HCEC 1CT (cell line): ENCODE results near the gene RERE.

ENCODE experiments used
- DNase-seq: peaks from one replicate; pipeline ENCODE4 v3.0.0-alpha.2; 2017

RERE gene

GRCh38 chr1:8537991-8538390, 279.4 kb downstream of the RERE start:
- DNase-seq, result no peak

GRCh38 chr1:8536515-8536914, 280.9 kb downstream of the RERE start:
- no peak for DNase-seq

GRCh38 chr1:8533907-8534306, 283.5 kb downstream of the RERE start:
- DNase-seq, result no peak

- no peak for DNase-seq
These were observed 284.3 kb downstream of the RERE start for GRCh38 chr1:8533124-8533523.

GRCh38 chr1:8529901-8530300, 287.5 kb downstream of the RERE start:
- DNase-seq, result no peak

GRCh38 chr1:8527941-8528340, 289.5 kb downstream of the RERE start:
- DNase-seq, result no peak

- DNase-seq, result peak; percentile 91
These were observed 291.7 kb downstream of the RERE start for GRCh38 chr1:8525558-8526275.

- DNase-seq, result peak; percentile 36
These were observed 292.3 kb downstream of the RERE start for GRCh38 chr1:8525216-8525557.

GRCh38 chr1:8524627-8525157, 292.7 kb downstream of the RERE start:
- DNase-seq, result peak; percentile 14

GRCh38 chr1:8523666-8524206, 293.7 kb downstream of the RERE start:
- DNase-seq, result no peak

GRCh38 chr1:8520483-8520966, 296.9 kb downstream of the RERE start:
- DNase-seq, result no peak

- no peak for DNase-seq
These were observed 298.3 kb downstream of the RERE start for GRCh38 chr1:8519167-8519566.

- DNase-seq, result no peak
These were observed 299.0 kb downstream of the RERE start for GRCh38 chr1:8518490-8518801.

GRCh38 chr1:8517661-8518489, 299.6 kb downstream of the RERE start:
- DNase-seq, result peak; percentile 26

- peak; percentile 55 for DNase-seq
These were observed 300.5 kb downstream of the RERE start for GRCh38 chr1:8516793-8517556.

GRCh38 chr1:8516278-8516777, 301.1 kb downstream of the RERE start:
- no peak for DNase-seq

GRCh38 chr1:8512504-8512903, 304.9 kb downstream of the RERE start:
- no peak for DNase-seq

- peak; percentile 51 for DNase-seq
These were observed 307.2 kb downstream of the RERE start for GRCh38 chr1:8510041-8510823.

GRCh38 chr1:8509579-8509978, 307.9 kb downstream of the RERE start:
- DNase-seq, result no peak

GRCh38 chr1:8506995-8507615, 310.3 kb downstream of the RERE start:
- no peak for DNase-seq

- no peak for DNase-seq
These were observed 311.0 kb downstream of the RERE start for GRCh38 chr1:8506456-8506855.

- no peak for DNase-seq
These were observed 313.6 kb downstream of the RERE start for GRCh38 chr1:8503842-8504241.
